Measurements from ENCODE around the gene MET. TPM values are rescaled to one million over a fixed set of nuclear protein-coding genes. Genes with fewer than 3 reads are reported as not detected.

MET gene
- total RNA-seq, 1 experiment from 2014 or later = 200 TPM

- TF ChIP-seq SIN3A (IDR thresholded peaks at IDR 0.05; ENCODE audit: low read depth) = 0 out of 2 replicates have a peak, but pooled peaks have one; percentile 45
- TF ChIP-seq RAD21 (IDR thresholded peaks at IDR 0.05; ENCODE audit: low read depth) = no peak
These were observed 125.6 kb downstream of the MET start (continued) for GRCh38 chr7:116797612-116798011.

GRCh38 chr7:116798232-116798631 is 126.2 kb downstream of the MET start:
- no peak overlapping the region for H2AFZ ChIP-seq (ENCODE audit: low read depth, low read length, poor library complexity, severe bottlenecking)
- no peaks in the 10 kb centered on the region for H3K9me2 ChIP-seq (ENCODE audit: insufficient read depth)
- no peaks in the 10 kb centered on the region for H3K9me3 ChIP-seq (ENCODE audit: control insufficient read depth in 1 of 2, insufficient read depth in 1 of 2, low read depth in 1 of 2, low read length in 2 of 2)
- no peak overlapping the region for H3K4me3 ChIP-seq (replicated peaks in 1 of 2; ENCODE audit: low read depth in 1 of 2, low read length in 2 of 2)
- DNase-seq (ENCODE audit: low read depth, low spot score) (no peak), ATAC-seq (no peak)
- H3K27ac ChIP-seq (ENCODE audit: low read depth, low read length) = peak overlapping the region; percentile 11; the same call in 1 of the 2 replicates
- peaks cover 58 to 71% of the 10 kb centered on the region in 2 experiments for H3K4me1 ChIP-seq (ENCODE audit: control insufficient read depth in 1 of 2, insufficient read depth in 2 of 2, low read length in 2 of 2)
- no peaks in the 10 kb centered on the region for H3K27me3 ChIP-seq (ENCODE audit: insufficient read depth, low read length)
- no peaks in the 10 kb centered on the region; the same call in 1 of the 2 replicates for H3K79me2 ChIP-seq (ENCODE audit: insufficient read depth, low read length)
- no peaks in the 10 kb centered on the region for H4K20me1 ChIP-seq (ENCODE audit: insufficient read depth)
- H3K9ac ChIP-seq (ENCODE audit: low read length) = no peak overlapping the region
- TF ChIP-seq POLR2AphosphoS5 (IDR thresholded peaks at IDR 0.05; ENCODE audit: low read depth, low read length) = peak; percentile 27; the same call in 1 of the 2 replicates
- TF ChIP-seq EGR1 (IDR thresholded peaks at IDR 0.05; ENCODE audit: low read depth) = no peak
- BruUV-seq (replicated peaks) = no TSS peak
- POLR2A ChIA-PET = no interaction called here
- intact Hi-C loops (cut with micrococcal nuclease) = no loop called here
- peaks cover 13 to 42% of the 10 kb centered on the region in 2 experiments; a peak in 3 of 4 replicates for H3K36me3 ChIP-seq (ENCODE audit: control insufficient read depth in 1 of 2, insufficient read depth in 2 of 2, low read length in 2 of 2)
- H3K4me2 ChIP-seq (ENCODE audit: low read length) = no peak overlapping the region
- RAD21 ChIA-PET (ENCODE audit: low non-redundant PET in 1 of 2, low total read pairs in 2 of 2, uncharacterized antibody in 2 of 2, unreplicated experiment in 2 of 2) = no interaction called here
- CTCF ChIA-PET = no interaction called here

GRCh38 chr7:116799916-116800315 is 127.9 kb downstream of the MET start:
- H4K20me1 ChIP-seq (ENCODE audit: insufficient read depth) = no peaks in the 10 kb centered on the region
- intact Hi-C loops (cut with micrococcal nuclease) = loop anchor here (5.0 kb wide), 1 partner anchor 113 kb away; no protein-coding TSS in a partner anchor
- peaks cover 13 to 31% of the 10 kb centered on the region in 2 experiments; a peak in 3 of 4 replicates for H3K36me3 ChIP-seq (ENCODE audit: control insufficient read depth in 1 of 2, insufficient read depth in 2 of 2, low read length in 2 of 2)
- DNase-seq (ENCODE audit: low read depth, low spot score) (no peak), ATAC-seq (no peak)
- H3K79me2 ChIP-seq (ENCODE audit: insufficient read depth, low read length) = no peaks in the 10 kb centered on the region; the same call in 1 of the 2 replicates
- no peak overlapping the region for H2AFZ ChIP-seq (ENCODE audit: low read depth, low read length, poor library complexity, severe bottlenecking)
- H3K4me3 ChIP-seq (replicated peaks in 1 of 2; ENCODE audit: low read depth in 1 of 2, low read length in 2 of 2) = no peak overlapping the region
- no TSS peak for BruUV-seq (replicated peaks)
- H3K27me3 ChIP-seq (ENCODE audit: insufficient read depth, low read length) = no peaks in the 10 kb centered on the region
- H3K4me2 ChIP-seq (ENCODE audit: low read length) = peak overlapping the region; percentile 80; the same call in 1 of the 2 replicates
- ChIA-PET RAD21 (ENCODE audit: low non-redundant PET in 1 of 2, low total read pairs in 2 of 2, uncharacterized antibody in 2 of 2, unreplicated experiment in 2 of 2) (no interaction called here), POLR2A (no interaction called here), CTCF (no interaction called here)
- H3K4me1 ChIP-seq (ENCODE audit: control insufficient read depth in 1 of 2, insufficient read depth in 2 of 2, low read length in 2 of 2) = peaks cover 72 to 88% of the 10 kb centered on the region in 2 experiments
- H3K9me3 ChIP-seq (ENCODE audit: control insufficient read depth in 1 of 2, insufficient read depth in 1 of 2, low read depth in 1 of 2, low read length in 2 of 2) = no peaks in the 10 kb centered on the region
- H3K9me2 ChIP-seq (ENCODE audit: insufficient read depth) = no peaks in the 10 kb centered on the region
- peak overlapping the region; percentile 90 for H3K27ac ChIP-seq (ENCODE audit: low read depth, low read length)
- H3K9ac ChIP-seq (ENCODE audit: low read length) = no peak overlapping the region
- TF ChIP-seq CEBPB (IDR thresholded peaks at IDR 0.05; ENCODE audit: low read depth) (no peak), ZNF274 (IDR thresholded peaks at IDR 0.05; ENCODE audit: low read depth, low read length) (no peak), SIN3A (IDR thresholded peaks at IDR 0.05; ENCODE audit: low read depth) (peak; percentile 22; the same call in 1 of the 2 replicates), YY1 (IDR thresholded peaks at IDR 0.05; ENCODE audit: extremely low read depth, insufficient replicate concordance, low read depth, low read length) (no peak), EZH2 (IDR thresholded peaks at IDR 0.05) (no peak), ZBTB33 (IDR thresholded peaks at IDR 0.05; ENCODE audit: extremely low read depth, insufficient replicate concordance, low read length) (no peak), POLR2AphosphoS5 (IDR thresholded peaks at IDR 0.05; ENCODE audit: low read depth, low read length) (0 out of 2 replicates have a peak, but pooled peaks have one; percentile 33), CBX3 (IDR thresholded peaks at IDR 0.05; ENCODE audit: low read depth) (no peak), SP1 (IDR thresholded peaks at IDR 0.05; ENCODE audit: low read depth) (no peak), TCF7L2 (IDR thresholded peaks at IDR 0.05; ENCODE audit: borderline replicate concordance, extremely low read depth, insufficient read depth, insufficient read length) (no peak), JUND (IDR thresholded peaks at IDR 0.05) (no peak; the same call in 1 of the 2 replicates), SRF (IDR thresholded peaks at IDR 0.05; ENCODE audit: low read depth) (no peak), EGR1 (IDR thresholded peaks at IDR 0.05; ENCODE audit: low read depth) (no peak), CTCF (IDR thresholded peaks at IDR 0.05 in 2 of 3, conservative IDR thresholded peaks at IDR 0.05 in 1 of 3; ENCODE audit: borderline replicate concordance in 1 of 3, insufficient read depth in 1 of 3, low read depth in 2 of 3, low read length in 2 of 3) (no peak)

Data from HCT116 (cell line).